GM19463 (cell line): ENCODE measurements around the gene NEU3.

Experiments
- ATAC-seq: cut with Tn5 transposase; IDR thresholded peaks from one replicate; pipeline ENCODE4 v1.9.1; 2021; ENCODE audit warnings: mild to moderate bottlenecking, moderate library complexity; ENCODE audit not compliant: unreplicated experiment

The NEU3 gene

GRCh38 chr11:75059299-75059698 is 70.6 kb downstream of the NEU3 start:
- no peak for ATAC-seq

- ATAC-seq = no peak
These were observed 75.1 kb downstream of the NEU3 start for GRCh38 chr11:75063741-75064314.

GRCh38 chr11:75066061-75066460 is 77.3 kb downstream of the NEU3 start:
- ATAC-seq = no peak
